ENCODE data around the gene CYP46A1.

The CYP46A1 gene

GRCh38 chr14:99716091-99716849, 32.2 kb downstream of the CYP46A1 start:
- H3K4me1 ChIP-seq (ENCODE audit: insufficient read depth, low read length, severe bottlenecking): no peaks in the 10 kb centered on the region
- H3K4me3 ChIP-seq (ENCODE audit: low read depth, low read length, poor library complexity, severe bottlenecking): no peak overlapping the region
- H3K9me3 ChIP-seq (ENCODE audit: low read length): no peaks in the 10 kb centered on the region
- H3F3A ChIP-seq (ENCODE audit: insufficient read depth, low read length): no peaks in the 10 kb centered on the region
- TF ChIP-seq CTCF (IDR thresholded peaks at IDR 0.05; ENCODE audit: low read length): no peak
- no peak for TF ChIP-seq EZH2 (IDR thresholded peaks at IDR 0.05; ENCODE audit: borderline replicate concordance, low read length)
- no peaks in the 10 kb centered on the region for H3K27me3 ChIP-seq (ENCODE audit: insufficient read depth, low read length)
- H3K79me2 ChIP-seq (ENCODE audit: insufficient read depth, low read length): no peaks in the 10 kb centered on the region
- no peak overlapping the region for H2AFZ ChIP-seq (ENCODE audit: low read length)
- no peaks in the 10 kb centered on the region for H3K36me3 ChIP-seq (ENCODE audit: insufficient read depth, low read length)
- no peaks in the 10 kb centered on the region for H3K9me2 ChIP-seq (ENCODE audit: low read depth, low read length)
- H3K9ac ChIP-seq (ENCODE audit: low read length): no peak overlapping the region
- H3K4me2 ChIP-seq (ENCODE audit: low read length): no peak overlapping the region
- no peak overlapping the region for H3K27ac ChIP-seq (ENCODE audit: low read depth, low read length, poor library complexity, severe bottlenecking)
- no peaks in the 10 kb centered on the region for H4K20me1 ChIP-seq (ENCODE audit: insufficient read depth, low read length)

- H3K9me3 ChIP-seq (ENCODE audit: low read length): no peaks in the 10 kb centered on the region
- H3K27me3 ChIP-seq (ENCODE audit: insufficient read depth, low read length): no peaks in the 10 kb centered on the region
- H3K4me3 ChIP-seq (ENCODE audit: low read depth, low read length, poor library complexity, severe bottlenecking): no peak overlapping the region
- no peak overlapping the region for H2AFZ ChIP-seq (ENCODE audit: low read length)
- no peaks in the 10 kb centered on the region for H3K4me1 ChIP-seq (ENCODE audit: insufficient read depth, low read length, severe bottlenecking)
- no peaks in the 10 kb centered on the region for H3K9me2 ChIP-seq (ENCODE audit: low read depth, low read length)
- H4K20me1 ChIP-seq (ENCODE audit: insufficient read depth, low read length): no peaks in the 10 kb centered on the region
- no peaks in the 10 kb centered on the region for H3K79me2 ChIP-seq (ENCODE audit: insufficient read depth, low read length)
- H3K4me2 ChIP-seq (ENCODE audit: low read length): no peak overlapping the region
- no peak overlapping the region for H3K27ac ChIP-seq (ENCODE audit: low read depth, low read length, poor library complexity, severe bottlenecking)
- H3K36me3 ChIP-seq (ENCODE audit: insufficient read depth, low read length): no peaks in the 10 kb centered on the region
- no peak for TF ChIP-seq EZH2 (IDR thresholded peaks at IDR 0.05; ENCODE audit: borderline replicate concordance, low read length)
- no peak for TF ChIP-seq CTCF (IDR thresholded peaks at IDR 0.05; ENCODE audit: low read length)
- no peak overlapping the region for H3K9ac ChIP-seq (ENCODE audit: low read length)
- H3F3A ChIP-seq (ENCODE audit: insufficient read depth, low read length): no peaks in the 10 kb centered on the region
These were observed 33.0 kb downstream of the CYP46A1 start for GRCh38 chr14:99716850-99717681.

- no peaks in the 10 kb centered on the region for H4K20me1 ChIP-seq (ENCODE audit: insufficient read depth, low read length)
- H3K79me2 ChIP-seq (ENCODE audit: insufficient read depth, low read length): no peaks in the 10 kb centered on the region
- no peaks in the 10 kb centered on the region for H3F3A ChIP-seq (ENCODE audit: insufficient read depth, low read length)
- TF ChIP-seq CTCF (IDR thresholded peaks at IDR 0.05; ENCODE audit: low read length) (no peak), EZH2 (IDR thresholded peaks at IDR 0.05; ENCODE audit: borderline replicate concordance, low read length) (no peak)
- no peak overlapping the region for H3K27ac ChIP-seq (ENCODE audit: low read depth, low read length, poor library complexity, severe bottlenecking)
- H3K9ac ChIP-seq (ENCODE audit: low read length): no peak overlapping the region
- no peak overlapping the region for H2AFZ ChIP-seq (ENCODE audit: low read length)
- H3K27me3 ChIP-seq (ENCODE audit: insufficient read depth, low read length): no peaks in the 10 kb centered on the region
- no peaks in the 10 kb centered on the region for H3K36me3 ChIP-seq (ENCODE audit: insufficient read depth, low read length)
- no peak overlapping the region for H3K4me3 ChIP-seq (ENCODE audit: low read depth, low read length, poor library complexity, severe bottlenecking)
- H3K9me2 ChIP-seq (ENCODE audit: low read depth, low read length): no peaks in the 10 kb centered on the region
- H3K4me1 ChIP-seq (ENCODE audit: insufficient read depth, low read length, severe bottlenecking): no peaks in the 10 kb centered on the region
- no peak overlapping the region for H3K4me2 ChIP-seq (ENCODE audit: low read length)
- no peaks in the 10 kb centered on the region for H3K9me3 ChIP-seq (ENCODE audit: low read length)
These were observed 33.5 kb downstream of the CYP46A1 start for GRCh38 chr14:99717682-99718013.
